T-cell (primary cell): ENCODE data around the gene XCL2. TPM values are rescaled to one million over a fixed set of nuclear protein-coding genes. Genes with fewer than 3 reads are reported as not detected.

ENCODE experiments used
- ATAC-seq, 4 experiments: fragments of 200-7000 bp in 3 of 4; fragments of 150-1000 bp in 1 of 4; cut with Tn5 transposase; replicated peaks in 1 of 4; 1 replicate in 3 of 4; 2 replicates in 1 of 4; pipeline ENCODE4 v1.10.0; 2021; ENCODE audit warnings: moderate library complexity in 3 of 4, mild to moderate bottlenecking in 2 of 4, moderate number of reproducible peaks in 1 of 4
- CTCF ChIA-PET, 2 donors: fragments of 300-600 bp; sonication (Branson Sonifier 250); formaldehyde crosslinking; loops; one replicate each; lab custom pipeline; 2022; ENCODE audit warnings: antibody characterized with exemption in 2 of 2; lab: Charles Lee
- POLR2A ChIA-PET, 2 donors: fragments of 300-600 bp; sonication (Branson Sonifier 250); formaldehyde crosslinking; loops; one replicate each; lab custom pipeline; 2022; ENCODE audit warnings: antibody characterized with exemption in 2 of 2; lab: Charles Lee
- DNase-seq, 35 experiments: peaks; one replicate each; pipeline versions ENCODE4 v3.0.0 to v3.0.0-alpha.2; 2013 to 2023
- H3K27ac ChIP-seq: one replicate; pipeline ENCODE4 v1.5.1; 2013; ENCODE audit warnings: low read length
- H3K27me3 ChIP-seq, 2 experiments: replicated peaks in 1 of 2; 1 replicate in 1 of 2; 2 replicates in 1 of 2; pipeline versions ENCODE4 v1.6.1 to v1.7.0; 2013; ENCODE audit warnings: low read length in 1 of 2, mixed read lengths in 1 of 2; ENCODE audit not compliant: control insufficient read depth in 2 of 2, insufficient read depth in 2 of 2; ENCODE audit errors: extremely low read depth in 1 of 2
- H3K36me3 ChIP-seq, 2 donors: 1 replicate in 1 of 2; 2 replicates in 1 of 2; pipeline versions ENCODE4 v1.6.1 to v1.7.0; 2013; ENCODE audit warnings: low read length in 1 of 2; ENCODE audit not compliant: control insufficient read depth in 2 of 2, insufficient read depth in 1 of 2; ENCODE audit errors: extremely low read depth in 1 of 2
- H3K4me1 ChIP-seq, 2 experiments: 1 replicate in 1 of 2; 2 replicates in 1 of 2; pipeline versions ENCODE4 v1.6.1 to v1.7.0; 2013; ENCODE audit warnings: low read length in 2 of 2, mixed read lengths in 1 of 2; ENCODE audit not compliant: insufficient read depth in 2 of 2, control insufficient read depth in 1 of 2; ENCODE audit errors: extremely low read depth in 1 of 2
- H3K4me3 ChIP-seq, 2 donors: 1 replicate in 1 of 2; 2 replicates in 1 of 2; pipeline versions ENCODE4 v1.5.1 to v1.7.0; 2013; ENCODE audit warnings: mild to moderate bottlenecking in 2 of 2, low read length in 1 of 2, moderate library complexity in 1 of 2; ENCODE audit not compliant: control insufficient read depth in 1 of 2; ENCODE audit errors: extremely low read depth in 1 of 2
- H3K9me3 ChIP-seq: 2 replicates; pipeline ENCODE4 v1.7.0; 2013
- H3K27ac Mint-ChIP-seq, 2 donors: one replicate each; pipeline ENCODE4 v1.8.0; 2020 to 2021; ENCODE audit warnings: mild to moderate bottlenecking in 2 of 2, mixed read lengths in 2 of 2
- H3K27me3 Mint-ChIP-seq, 2 donors: one replicate each; pipeline ENCODE4 v1.8.0; 2021 to 2022; ENCODE audit warnings: mixed read lengths in 2 of 2
- H3K36me3 Mint-ChIP-seq: one replicate; pipeline ENCODE4 v1.8.0; 2021; ENCODE audit warnings: mixed read lengths
- H3K4me1 Mint-ChIP-seq, 3 donors: one replicate each; pipeline ENCODE4 v1.8.0; 2020 to 2022; ENCODE audit warnings: mixed read lengths in 3 of 3, mild to moderate bottlenecking in 1 of 3
- H3K4me3 Mint-ChIP-seq, 3 donors: one replicate each; pipeline ENCODE4 v1.8.0; 2020 to 2022; ENCODE audit warnings: mild to moderate bottlenecking in 3 of 3, mixed read lengths in 3 of 3, moderate library complexity in 3 of 3
- H3K9me3 Mint-ChIP-seq, 3 donors: one replicate each; pipeline ENCODE4 v1.8.0; 2020 to 2022; ENCODE audit warnings: mixed read lengths in 3 of 3
- WGBS: methylation state at CpG from one replicate; pipeline ENCODE4 v1.1.5; 2013; ENCODE audit warnings: missing lambda C conversion rate; ENCODE audit not compliant: insufficient coverage; 5-methylcytosine and 5-hydroxymethylcytosine counted together
- total RNA-seq, 35 experiments: library from RNA in 6 of 35; stranded (reverse) in 6 of 35; fragments of 120-200 nt in 1 of 35; gene quantifications; one replicate each; pipeline versions ENCODE4 v1.2.1 to v1.2.4 and lab custom pipeline; 2013 to 2026

XCL2 gene
- total RNA-seq, 5 donors from 2014 or later (not counting 1 experiment from before 2014, with no cell fraction given), result 1.7 to 10.8 (median 4.7) TPM

- Mint-ChIP-seq H3K4me3 (no peak overlapping the region), H3K9me3 (no peaks in the 10 kb centered on the region), H3K4me1 (peaks cover 47 to 56% (median 53%) of the 10 kb centered on the region in 3 donors), H3K36me3 (no peaks in the 10 kb centered on the region), H3K27me3 (no peaks in the 10 kb centered on the region), H3K27ac (no peak overlapping the region)
- Histone ChIP-seq H3K27me3 (no peaks in the 10 kb centered on the region), H3K4me1 (peaks cover 0 to 27% of the 10 kb centered on the region in 2 experiments), H3K9me3 (no peaks in the 10 kb centered on the region), H3K36me3 (no peaks in the 10 kb centered on the region), H3K27ac (no peak overlapping the region), H3K4me3 (no peak overlapping the region)
- DNase-seq (no peak), ATAC-seq (no peak)
- POLR2A ChIA-PET, result no interaction called here
- 93% methylated on average over 2 of the region's 3 CpGs for WGBS
- CTCF ChIA-PET, result interaction anchor here in 1 of 2 donors (0.7 kb wide), 1 partner anchor 20 kb away, joined by 3 read pairs; no protein-coding TSS in a partner anchor
These were observed 36.6 kb downstream of the XCL2 start for GRCh38 chr1:168507231-168507630.

- Histone ChIP-seq H3K9me3 (no peaks in the 10 kb centered on the region), H3K36me3 (no peaks in the 10 kb centered on the region), H3K27ac (no peak overlapping the region), H3K27me3 (no peaks in the 10 kb centered on the region), H3K4me3 (no peak overlapping the region), H3K4me1 (peaks cover 0 to 20% of the 10 kb centered on the region in 2 experiments)
- Mint-ChIP-seq H3K4me3 (no peak overlapping the region), H3K36me3 (no peaks in the 10 kb centered on the region), H3K27me3 (no peaks in the 10 kb centered on the region), H3K9me3 (no peaks in the 10 kb centered on the region), H3K4me1 (peaks cover 44 to 57% (median 55%) of the 10 kb centered on the region in 3 donors), H3K27ac (no peak overlapping the region)
- 89% methylated on average over 5 of the region's 6 CpGs for WGBS
- no peak for ATAC-seq
- no peak for DNase-seq
- ChIA-PET CTCF (interaction anchor here in 1 of 2 donors (0.7 kb wide), 1 partner anchor 19 kb away, joined by 3 read pairs; no protein-coding TSS in a partner anchor), POLR2A (no interaction called here)
These were observed 37.5 kb downstream of the XCL2 start for GRCh38 chr1:168506204-168506819.

DNA sequence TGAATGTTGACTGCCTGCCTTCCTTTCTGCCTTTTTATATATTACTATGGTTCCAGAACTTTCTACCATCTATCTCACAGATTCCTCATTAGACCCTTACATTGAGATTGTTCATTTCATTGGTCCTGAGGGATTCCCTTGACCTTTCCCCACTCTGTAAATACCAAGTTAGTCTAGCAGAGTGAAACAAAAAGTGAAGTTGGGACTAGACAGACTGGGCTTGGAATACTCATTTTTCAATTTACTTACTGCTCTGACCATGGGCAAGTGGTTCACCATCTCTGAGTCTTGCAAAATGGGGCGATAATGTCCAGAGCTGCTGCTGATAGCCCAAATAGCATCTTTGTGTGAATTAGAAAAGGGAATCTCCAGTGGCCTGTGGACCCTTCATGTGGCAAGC is 38.8 kb downstream of the XCL2 start:
- H3K27ac ChIP-seq, result no peak overlapping the region
- H3K4me3 Mint-ChIP-seq, result no peak overlapping the region

GRCh38 chr1:168504064-168504837 is 39.5 kb downstream of the XCL2 start:
- Histone ChIP-seq H3K9me3 (no peaks in the 10 kb centered on the region), H3K36me3 (no peaks in the 10 kb centered on the region), H3K4me1 (peaks cover 0 to 6% of the 10 kb centered on the region in 2 experiments), H3K27me3 (no peaks in the 10 kb centered on the region), H3K4me3 (no peak overlapping the region), H3K27ac (no peak overlapping the region)
- H3K27ac Mint-ChIP-seq, result peak overlapping the region; percentile 37 to 79
- DNase-seq (peak in 2 of 35 experiments; percentile 17 to 28), ATAC-seq (peak; percentile 50 to 85 (median 71))
- peaks cover 40 to 47% (median 42%) of the 10 kb centered on the region in 3 donors for H3K4me1 Mint-ChIP-seq
- no peaks in the 10 kb centered on the region for H3K9me3 Mint-ChIP-seq
- POLR2A ChIA-PET, result interaction anchor here in 1 of 2 donors (0.6 kb wide), 2 partner anchors 28 to 1306 kb away, joined by 4 read pairs; no protein-coding TSS in a partner anchor
- H3K4me3 Mint-ChIP-seq, result no peak overlapping the region
- 71% methylated on average over 1 of the region's 4 CpGs for WGBS
- CTCF ChIA-PET, result no interaction called here
- H3K36me3 Mint-ChIP-seq, result no peaks in the 10 kb centered on the region
- H3K27me3 Mint-ChIP-seq, result no peaks in the 10 kb centered on the region

More for the DNA sequence above, 38.8 kb downstream of the XCL2 start:
- Histone ChIP-seq H3K4me1 (peaks cover 0 to 10% of the 10 kb centered on the region in 2 experiments), H3K9me3 (no peaks in the 10 kb centered on the region), H3K36me3 (no peaks in the 10 kb centered on the region), H3K4me3 (no peak overlapping the region), H3K27me3 (no peaks in the 10 kb centered on the region)
- DNase-seq (no peak), ATAC-seq (no peak)
- CTCF ChIA-PET, result no interaction called here
- POLR2A ChIA-PET, result interaction anchor here in 1 of 2 donors (0.6 kb wide), 1 partner anchor 165 kb away, joined by 3 read pairs; no protein-coding TSS in a partner anchor
- WGBS, result 67% methylated on average over 1 of the region's 1 CpG
- Mint-ChIP-seq H3K4me1 (peaks cover 42 to 49% (median 47%) of the 10 kb centered on the region in 3 donors), H3K9me3 (no peaks in the 10 kb centered on the region), H3K27ac (peak overlapping the region; percentile 37 to 79), H3K27me3 (no peaks in the 10 kb centered on the region), H3K36me3 (no peaks in the 10 kb centered on the region)

GRCh38 chr1:168499688-168500049 is 44.1 kb downstream of the XCL2 start:
- POLR2A ChIA-PET, result interaction anchor here in 1 of 2 donors (0.7 kb wide), 1 partner anchor 596 kb away, joined by 3 read pairs; no protein-coding TSS in a partner anchor
- Mint-ChIP-seq H3K36me3 (no peaks in the 10 kb centered on the region), H3K27ac (no peak overlapping the region), H3K27me3 (no peaks in the 10 kb centered on the region), H3K9me3 (no peaks in the 10 kb centered on the region), H3K4me3 (no peak overlapping the region), H3K4me1 (peaks cover 25 to 44% (median 36%) of the 10 kb centered on the region in 3 donors)
- no peaks in the 10 kb centered on the region for H3K36me3 ChIP-seq
- peaks cover 0 to 6% of the 10 kb centered on the region in 2 experiments for H3K4me1 ChIP-seq
- no peak for ATAC-seq
- H3K27ac ChIP-seq, result no peak overlapping the region
- DNase-seq, result no peak
- CTCF ChIA-PET, result no interaction called here
- WGBS, result no CpG with 5 or more reads among the region's 2 CpGs
- H3K4me3 ChIP-seq, result no peak overlapping the region
- H3K9me3 ChIP-seq, result no peaks in the 10 kb centered on the region
- no peaks in the 10 kb centered on the region for H3K27me3 ChIP-seq

DNA sequence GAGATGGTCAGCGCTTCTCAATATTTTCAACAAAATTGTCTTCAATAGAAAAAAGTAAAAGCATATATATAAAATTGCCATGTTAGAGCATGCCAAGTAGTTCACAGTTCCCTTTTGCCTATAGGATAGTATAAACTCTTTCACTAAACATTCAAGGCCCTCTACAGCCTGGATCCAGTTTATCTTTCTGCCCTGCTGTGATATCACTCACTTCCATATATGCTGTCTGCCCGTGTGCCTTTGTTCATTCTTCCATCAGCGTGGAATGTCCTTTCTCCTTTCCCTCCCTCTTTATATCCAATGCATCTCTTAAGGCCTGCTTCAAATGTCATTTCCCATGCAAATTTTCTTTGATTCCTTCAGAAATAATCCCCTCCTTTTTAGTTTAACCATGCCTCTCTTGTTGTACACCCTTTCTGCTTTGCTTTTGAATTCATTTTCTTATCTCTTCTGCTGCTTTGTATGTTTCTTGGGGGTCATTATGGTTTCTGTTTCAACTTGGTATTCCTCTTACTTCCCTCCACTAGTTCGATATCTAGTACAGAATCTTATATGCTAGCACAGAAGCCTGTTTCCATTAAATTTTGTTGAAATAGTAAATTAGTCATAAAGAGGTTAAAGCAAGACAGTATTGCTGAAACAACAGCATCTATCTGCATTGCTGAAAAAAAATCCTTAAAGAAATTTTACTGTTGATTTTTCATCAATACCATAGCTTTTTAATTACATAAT is 44.7 kb downstream of the XCL2 start:
- H3K9me3 ChIP-seq, result no peaks in the 10 kb centered on the region
- ChIA-PET CTCF (no interaction called here), POLR2A (interaction anchor here (0.6 to 0.7 kb wide), 2 partner anchors 18 to 597 kb away, joined by 3 read pairs; no protein-coding TSS in a partner anchor)
- H3K27ac ChIP-seq, result no peak overlapping the region
- DNase-seq (no peak), ATAC-seq (no peak)
- H3K4me1 Mint-ChIP-seq, result peaks cover 20 to 39% (median 31%) of the 10 kb centered on the region in 3 donors
- no peaks in the 10 kb centered on the region for H3K27me3 ChIP-seq
- H3K36me3 Mint-ChIP-seq, result no peaks in the 10 kb centered on the region
- H3K4me3 ChIP-seq, result no peak overlapping the region
- no peaks in the 10 kb centered on the region for H3K36me3 ChIP-seq
- no peak overlapping the region for H3K4me3 Mint-ChIP-seq
- H3K27ac Mint-ChIP-seq, result no peak overlapping the region
- H3K9me3 Mint-ChIP-seq, result no peaks in the 10 kb centered on the region
- no peaks in the 10 kb centered on the region for H3K27me3 Mint-ChIP-seq
- 100% methylated on average over 2 of the region's 4 CpGs for WGBS
- peaks cover 0 to 2% of the 10 kb centered on the region in 2 experiments for H3K4me1 ChIP-seq
